Breast epithelium (tissue), 3 donors: ENCODE results near the gene TIMM10B.

Source experiments
- CTCF ChIP-seq, 3 donors: fragments of 450-650 bp; IDR thresholded peaks; one replicate each; pipeline ENCODE4 v1.5.1; 2016 to 2017; ENCODE audit warnings: antibody characterized with exemption in 3 of 3, mild to moderate bottlenecking in 3 of 3, moderate library complexity in 3 of 3
- POLR2A ChIP-seq: fragments of 450-650 bp; IDR thresholded peaks from one replicate; pipeline ENCODE4 v1.6.1; 2016; ENCODE audit warnings: antibody characterized with exemption, mild to moderate bottlenecking, moderate library complexity

GRCh38 chr11:6433998-6434660 lies 47.2 kb upstream of the TIMM10B start:
- no peak for TF ChIP-seq POLR2A
- no peak for TF ChIP-seq CTCF (IDR thresholded peaks at IDR 0.05)
